Endodermal cell (in vitro differentiated cells): ENCODE results near the gene MLNR. TPM values are rescaled to one million over a fixed set of nuclear protein-coding genes. Genes with fewer than 3 reads are reported as not detected.
A peak's percentile ranks its signal among the peaks of the same experiment; 100 is the strongest.

Experiments
- DNase-seq: peaks from one replicate; pipeline ENCODE4 v3.0.0-alpha.2; 2017
- H3K27ac ChIP-seq: 2 replicates; pipeline ENCODE4 v1.5.1; 2013; ENCODE audit warnings: mild to moderate bottlenecking, low read depth, low read length, moderate library complexity
- H3K27me3 ChIP-seq: 2 replicates; pipeline ENCODE4 v1.6.1; 2013; ENCODE audit warnings: mild to moderate bottlenecking, low read length, moderate library complexity; ENCODE audit not compliant: insufficient read depth, control insufficient read depth, poor library complexity, severe bottlenecking
- H3K36me3 ChIP-seq: 2 replicates; pipeline ENCODE4 v1.7.0; 2013; ENCODE audit warnings: mild to moderate bottlenecking, low read length, moderate library complexity; ENCODE audit not compliant: control insufficient read depth, insufficient read depth
- H3K4me1 ChIP-seq: one replicate; pipeline ENCODE4 v1.7.0; 2013; ENCODE audit warnings: low read length; ENCODE audit not compliant: control insufficient read depth, insufficient read depth
- H3K4me3 ChIP-seq: 2 replicates; pipeline ENCODE4 v1.5.1; 2013; ENCODE audit warnings: mild to moderate bottlenecking, low read length, moderate library complexity
- H3K9ac ChIP-seq: 2 replicates; pipeline ENCODE4 v1.6.1; 2013; ENCODE audit warnings: mild to moderate bottlenecking, low read length, moderate library complexity; ENCODE audit not compliant: poor library complexity, severe bottlenecking; ENCODE audit errors: extremely low read depth
- H3K9me3 ChIP-seq: 2 replicates; pipeline ENCODE4 v1.6.1; 2013; ENCODE audit warnings: mild to moderate bottlenecking, low read length, moderate library complexity; ENCODE audit not compliant: control insufficient read depth
- H3K27ac Mint-ChIP-seq: 2 replicates; pipeline ENCODE4 v1.8.0; 2020; ENCODE audit warnings: mixed read lengths
- H3K27me3 Mint-ChIP-seq: 2 replicates; pipeline ENCODE4 v1.8.0; 2021; ENCODE audit warnings: mild to moderate bottlenecking, mixed read lengths; ENCODE audit not compliant: insufficient read depth
- H3K36me3 Mint-ChIP-seq: 2 replicates; pipeline ENCODE4 v1.8.0; 2020; ENCODE audit warnings: low read depth, mixed read lengths
- H3K4me1 Mint-ChIP-seq: 2 replicates; pipeline ENCODE4 v1.8.0; 2020; ENCODE audit warnings: mixed read lengths
- H3K4me3 Mint-ChIP-seq: 2 replicates; pipeline ENCODE4 v1.8.0; 2020; ENCODE audit warnings: mild to moderate bottlenecking, moderate library complexity, mixed read lengths
- H3K9me3 Mint-ChIP-seq: 2 replicates; pipeline ENCODE4 v1.8.0; 2020; ENCODE audit warnings: mild to moderate bottlenecking, mixed read lengths
- WGBS, 2 experiments: methylation state at CpG; one replicate each; pipeline versions ENCODE4 v1.1.5 to v1.1.7; 2013; ENCODE audit warnings: missing lambda C conversion rate in 2 of 2, mixed read lengths in 1 of 2; ENCODE audit not compliant: insufficient coverage in 1 of 2, insufficient read length in 1 of 2; 5-methylcytosine and 5-hydroxymethylcytosine counted together
- total RNA-seq, 2 donors: library from RNA; stranded (reverse); fragmentation: NEBNext Ultra II Directional in 1 of 2; extraction: Animal tissue kit (Norgen Biotek cat#: 25700) in 1 of 2; gene quantifications; 2 replicates in 1 of 2; 3 replicates in 1 of 2; pipeline ENCODE4 v1.2.1, GENCODE V29; 2021
- TF ChIP-seq, protein P1 (sequence below): fragments of 200-600 bp; sonication (generic); conservative IDR thresholded peaks from 2 replicates; pipeline ENCODE4 v1.5.0; 2021; ENCODE audit warnings: antibody characterized with exemption, mild to moderate bottlenecking

The MLNR gene
- total RNA-seq, 2 donors from 2014 or later, result 0.29 to 0.35 TPM

DNA sequence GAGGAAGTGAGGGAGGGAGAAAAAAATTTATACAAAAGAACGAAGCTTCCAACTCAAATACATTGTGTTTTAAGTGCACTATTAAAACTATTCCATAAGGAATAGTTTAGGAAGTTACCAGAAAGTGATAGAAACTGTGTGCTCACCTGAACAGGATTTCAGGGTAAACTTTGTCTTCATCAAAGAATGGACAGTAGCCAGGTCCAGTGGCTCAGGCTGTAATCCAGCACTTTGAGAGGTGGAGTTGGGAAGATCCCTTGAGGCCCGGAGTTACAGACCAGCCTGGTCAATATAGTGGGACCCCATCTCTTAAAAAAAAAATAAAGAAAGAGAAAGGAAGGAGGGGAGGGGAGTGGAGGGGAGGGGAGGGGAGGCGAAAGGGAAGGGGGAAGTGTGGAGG, 14.6 kb downstream of the MLNR start:
- Mint-ChIP-seq H3K9me3 (peaks cover 6% of the 10 kb centered on the region), H3K4me1 (peaks cover 8% of the 10 kb centered on the region), H3K27me3 (peaks cover 3% of the 10 kb centered on the region), H3K4me3 (no peak overlapping the region), H3K36me3 (no peaks in the 10 kb centered on the region), H3K27ac (no peak overlapping the region)
- H3K9ac ChIP-seq, result no peak overlapping the region
- 94% methylated on average over 2 of the region's 3 CpGs; no CpG with 5 or more reads in 1 of the 2 experiments for WGBS, 2 experiments
- no peaks in the 10 kb centered on the region for H3K4me1 ChIP-seq
- TF ChIP-seq, protein P1, sequence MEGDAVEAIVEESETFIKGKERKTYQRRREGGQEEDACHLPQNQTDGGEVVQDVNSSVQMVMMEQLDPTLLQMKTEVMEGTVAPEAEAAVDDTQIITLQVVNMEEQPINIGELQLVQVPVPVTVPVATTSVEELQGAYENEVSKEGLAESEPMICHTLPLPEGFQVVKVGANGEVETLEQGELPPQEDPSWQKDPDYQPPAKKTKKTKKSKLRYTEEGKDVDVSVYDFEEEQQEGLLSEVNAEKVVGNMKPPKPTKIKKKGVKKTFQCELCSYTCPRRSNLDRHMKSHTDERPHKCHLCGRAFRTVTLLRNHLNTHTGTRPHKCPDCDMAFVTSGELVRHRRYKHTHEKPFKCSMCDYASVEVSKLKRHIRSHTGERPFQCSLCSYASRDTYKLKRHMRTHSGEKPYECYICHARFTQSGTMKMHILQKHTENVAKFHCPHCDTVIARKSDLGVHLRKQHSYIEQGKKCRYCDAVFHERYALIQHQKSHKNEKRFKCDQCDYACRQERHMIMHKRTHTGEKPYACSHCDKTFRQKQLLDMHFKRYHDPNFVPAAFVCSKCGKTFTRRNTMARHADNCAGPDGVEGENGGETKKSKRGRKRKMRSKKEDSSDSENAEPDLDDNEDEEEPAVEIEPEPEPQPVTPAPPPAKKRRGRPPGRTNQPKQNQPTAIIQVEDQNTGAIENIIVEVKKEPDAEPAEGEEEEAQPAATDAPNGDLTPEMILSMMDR, result no peak
- no peak overlapping the region for H3K4me3 ChIP-seq
- no peak overlapping the region for H3K27ac ChIP-seq
- H3K36me3 ChIP-seq, result no peaks in the 10 kb centered on the region
- DNase-seq, result no peak
- peaks cover 20% of the 10 kb centered on the region for H3K9me3 ChIP-seq
- no peaks in the 10 kb centered on the region for H3K27me3 ChIP-seq

DNA sequence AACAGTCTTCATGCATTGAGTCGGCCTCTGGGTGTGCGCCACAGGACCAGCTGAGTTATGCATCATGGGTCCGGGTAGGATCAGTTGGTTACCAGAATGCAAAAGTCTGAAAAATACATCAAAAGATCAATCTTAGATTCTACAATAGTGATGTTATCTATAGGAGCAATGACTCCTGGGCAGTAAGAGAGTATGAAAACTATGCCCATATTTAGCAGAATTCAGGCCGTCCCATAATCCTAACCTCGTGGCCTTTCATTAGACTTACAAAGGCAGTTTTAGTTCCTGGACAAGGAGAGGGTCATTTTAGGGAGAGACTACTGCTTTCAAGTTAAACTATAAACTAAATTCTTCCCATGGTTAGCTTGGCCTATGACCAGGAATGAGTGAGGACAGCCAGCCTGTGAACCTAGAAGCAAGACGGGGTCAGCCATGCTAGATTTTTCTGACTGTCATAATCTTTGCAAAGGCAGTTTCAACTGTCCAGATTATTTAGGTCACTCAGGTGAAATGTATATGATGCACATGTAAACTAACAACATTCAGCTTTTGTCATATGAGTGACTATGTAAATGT, 15.8 kb downstream of the MLNR start:
- peak overlapping the region; percentile 15 for H3K4me3 ChIP-seq
- peaks cover 6% of the 10 kb centered on the region for H3K9me3 Mint-ChIP-seq
- H3K9me3 ChIP-seq, result peaks cover 23% of the 10 kb centered on the region
- 94 to 100% methylated on average over 2 to 6 of the region's 6 CpGs for WGBS, 2 experiments
- H3K36me3 ChIP-seq, result no peaks in the 10 kb centered on the region
- no peaks in the 10 kb centered on the region for H3K27me3 ChIP-seq
- TF ChIP-seq, protein P1, result no peak
- DNase-seq, result no peak
- no peaks in the 10 kb centered on the region for H3K4me1 ChIP-seq
- peaks cover 3% of the 10 kb centered on the region for H3K27me3 Mint-ChIP-seq
- H3K36me3 Mint-ChIP-seq, result no peaks in the 10 kb centered on the region
- H3K4me1 Mint-ChIP-seq, result peaks cover 8% of the 10 kb centered on the region
- no peak overlapping the region for H3K4me3 Mint-ChIP-seq
- no peak overlapping the region for H3K27ac Mint-ChIP-seq
- H3K27ac ChIP-seq, result no peak overlapping the region
- H3K9ac ChIP-seq, result no peak overlapping the region

DNA sequence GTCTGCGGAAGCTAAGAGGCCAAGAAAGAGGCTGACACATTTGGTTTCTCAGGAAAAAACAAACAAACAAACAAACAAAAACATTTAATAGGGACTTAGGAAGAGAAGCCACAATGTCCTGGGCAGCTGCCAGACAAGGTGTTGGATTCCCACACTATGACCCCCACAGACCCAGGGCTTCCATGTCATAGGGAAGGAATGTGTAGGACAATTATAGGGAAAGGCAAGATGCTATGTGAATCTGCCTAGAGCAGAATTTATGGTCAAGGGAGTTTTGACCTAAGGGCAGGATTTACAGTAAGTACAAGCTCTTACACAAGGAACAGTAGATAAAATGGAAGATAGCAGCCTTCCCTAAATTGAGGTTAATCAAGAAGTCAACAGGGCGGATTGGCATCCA, 18.5 kb downstream of the MLNR start:
- DNase-seq, result no peak
- WGBS, 2 experiments, result 100% methylated on average over 2 of the region's 2 CpGs; no CpG with 5 or more reads in 1 of the 2 experiments
- Histone ChIP-seq H3K4me1 (peaks cover 3% of the 10 kb centered on the region), H3K36me3 (no peaks in the 10 kb centered on the region), H3K27ac (no peak overlapping the region), H3K9ac (no peak overlapping the region), H3K4me3 (peak overlapping the region; percentile 64), H3K9me3 (peaks cover 36% of the 10 kb centered on the region), H3K27me3 (no peaks in the 10 kb centered on the region)
- TF ChIP-seq, protein P1, result no peak
- Mint-ChIP-seq H3K9me3 (peaks cover 10% of the 10 kb centered on the region), H3K36me3 (no peaks in the 10 kb centered on the region), H3K27ac (no peak overlapping the region), H3K27me3 (peaks cover 9% of the 10 kb centered on the region), H3K4me1 (peaks cover 8% of the 10 kb centered on the region), H3K4me3 (no peak overlapping the region)
